ENCODE measurements around the gene CRTAC1. TPM values are rescaled to one million over a fixed set of nuclear protein-coding genes. Genes with fewer than 3 reads are reported as not detected.

The CRTAC1 gene
- total and polyA plus RNA-seq, 4 donors, result 2.9 to 53.1 (median 13.5) TPM

DNA sequence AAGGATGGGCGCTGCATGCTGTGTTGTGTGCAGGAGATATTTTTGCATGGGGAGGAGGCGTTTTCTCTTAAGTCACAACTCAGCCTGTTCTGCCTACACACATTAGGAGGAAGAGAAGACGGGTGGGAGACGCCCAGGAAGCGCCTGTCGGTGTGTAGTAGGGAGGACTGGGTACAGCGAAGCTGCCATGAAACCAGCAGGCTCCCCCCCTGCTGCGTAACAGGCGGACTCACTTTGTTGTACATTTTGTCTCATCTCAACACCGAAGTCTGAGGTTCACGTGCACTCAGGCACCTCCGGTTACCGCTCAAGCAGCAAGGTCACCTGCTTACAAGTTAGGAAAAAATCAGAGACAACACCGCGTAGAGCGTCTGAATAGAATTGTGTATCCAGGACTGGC, 56.3 kb downstream of the CRTAC1 start:
- no peak overlapping the region for H3K4me3 ChIP-seq (ENCODE audit: low read length in 2 of 2)
- intact Hi-C loops (cut with DNase I), result no loop called here
- no peaks in the 10 kb centered on the region for H3K27me3 ChIP-seq (ENCODE audit: control insufficient read depth in 1 of 2, insufficient read depth in 2 of 2, low read length in 1 of 2)
- no peaks in the 10 kb centered on the region for H3K9me3 ChIP-seq (ENCODE audit: control insufficient read depth, low read length)
- 46 to 56% methylated on average over 16 of the region's 16 CpGs for WGBS, 2 donors
- DNase-seq (no peak), ATAC-seq (ENCODE audit: low FRiP score) (no peak)
- no peak overlapping the region for H3K27ac ChIP-seq (ENCODE audit: low read depth in 1 of 2, low read length in 2 of 2)
- no peaks in the 10 kb centered on the region for H3K36me3 ChIP-seq (ENCODE audit: control insufficient read depth in 1 of 2, insufficient read depth in 2 of 2, low read length in 1 of 2)
- no peaks in the 10 kb centered on the region for H3K4me1 ChIP-seq (ENCODE audit: control insufficient read depth in 1 of 2, insufficient read depth in 2 of 2, low read length in 2 of 2)

DNA sequence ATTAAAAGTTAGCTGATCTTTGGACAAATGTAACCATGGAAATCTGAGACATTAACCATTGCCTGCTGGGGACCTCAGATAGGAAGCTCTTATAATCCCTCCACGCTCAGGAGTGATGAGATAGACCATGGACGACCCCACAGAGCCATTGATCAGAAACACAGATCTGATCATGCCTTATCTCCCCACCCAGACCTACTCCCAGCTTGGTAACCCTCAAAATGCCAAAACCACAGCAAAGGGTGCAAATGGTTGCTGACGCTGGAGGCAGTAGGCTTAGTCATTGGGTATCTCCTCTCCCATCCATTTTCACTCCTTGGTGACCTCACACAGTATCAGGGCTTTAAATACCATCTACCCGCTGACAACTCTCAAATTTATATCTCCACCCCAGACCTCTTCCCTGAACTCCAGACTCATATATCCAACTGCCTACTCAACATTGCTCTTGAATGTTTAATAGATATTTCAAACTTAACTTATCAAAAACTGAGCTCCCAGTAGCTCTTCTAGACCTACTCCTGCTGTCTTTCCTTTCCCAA, 60.8 kb downstream of the CRTAC1 start:
- no peak overlapping the region for H3K27ac ChIP-seq (ENCODE audit: low read depth in 1 of 2, low read length in 2 of 2)
- 70% methylated on average over 4 of the region's 4 CpGs for WGBS, 2 donors

DNA sequence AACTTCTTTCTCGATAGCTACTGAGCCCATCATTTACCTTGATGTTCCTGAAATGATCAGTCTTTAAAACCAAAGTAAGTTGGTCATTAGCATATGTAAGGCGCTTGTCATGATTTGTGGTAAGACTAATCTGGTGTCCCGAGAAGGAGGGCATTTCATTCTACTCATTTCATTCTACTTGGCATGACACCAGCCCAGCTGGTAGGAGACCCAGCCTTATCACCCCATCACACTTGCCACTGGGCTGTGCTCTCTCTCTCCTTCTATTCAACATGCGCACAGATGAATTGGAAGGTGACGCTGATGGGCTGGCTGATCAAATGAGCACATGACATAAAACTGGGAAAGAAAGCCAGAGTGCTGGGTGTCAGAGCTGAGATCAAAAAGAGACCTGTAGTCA, 65.7 kb downstream of the CRTAC1 start:
- Histone ChIP-seq H3K36me3 (ENCODE audit: control insufficient read depth in 1 of 2, insufficient read depth in 2 of 2, low read length in 1 of 2) (no peaks in the 10 kb centered on the region), H3K9me3 (ENCODE audit: control insufficient read depth, low read length) (no peaks in the 10 kb centered on the region), H3K4me3 (ENCODE audit: low read length in 2 of 2) (no peak overlapping the region), H3K27ac (ENCODE audit: low read depth in 1 of 2, low read length in 2 of 2) (no peak overlapping the region), H3K27me3 (ENCODE audit: control insufficient read depth in 1 of 2, insufficient read depth in 2 of 2, low read length in 1 of 2) (no peaks in the 10 kb centered on the region), H3K4me1 (ENCODE audit: control insufficient read depth in 1 of 2, insufficient read depth in 2 of 2, low read length in 2 of 2) (no peaks in the 10 kb centered on the region)
- DNase-seq (no peak), ATAC-seq (ENCODE audit: low FRiP score) (no peak)
- WGBS, 2 donors, result 76 to 87% methylated on average over 5 of the region's 5 CpGs
- intact Hi-C loops (cut with DNase I), result no loop called here

More for the DNA sequence above, 60.8 kb downstream of the CRTAC1 start:
- DNase-seq (no peak), ATAC-seq (ENCODE audit: low FRiP score) (no peak)
- Histone ChIP-seq H3K36me3 (ENCODE audit: control insufficient read depth in 1 of 2, insufficient read depth in 2 of 2, low read length in 1 of 2) (no peaks in the 10 kb centered on the region), H3K27me3 (ENCODE audit: control insufficient read depth in 1 of 2, insufficient read depth in 2 of 2, low read length in 1 of 2) (no peaks in the 10 kb centered on the region), H3K4me3 (ENCODE audit: low read length in 2 of 2) (no peak overlapping the region), H3K4me1 (ENCODE audit: control insufficient read depth in 1 of 2, insufficient read depth in 2 of 2, low read length in 2 of 2) (no peaks in the 10 kb centered on the region), H3K9me3 (ENCODE audit: control insufficient read depth, low read length) (no peaks in the 10 kb centered on the region)
- intact Hi-C loops (cut with DNase I), result no loop called here

DNA sequence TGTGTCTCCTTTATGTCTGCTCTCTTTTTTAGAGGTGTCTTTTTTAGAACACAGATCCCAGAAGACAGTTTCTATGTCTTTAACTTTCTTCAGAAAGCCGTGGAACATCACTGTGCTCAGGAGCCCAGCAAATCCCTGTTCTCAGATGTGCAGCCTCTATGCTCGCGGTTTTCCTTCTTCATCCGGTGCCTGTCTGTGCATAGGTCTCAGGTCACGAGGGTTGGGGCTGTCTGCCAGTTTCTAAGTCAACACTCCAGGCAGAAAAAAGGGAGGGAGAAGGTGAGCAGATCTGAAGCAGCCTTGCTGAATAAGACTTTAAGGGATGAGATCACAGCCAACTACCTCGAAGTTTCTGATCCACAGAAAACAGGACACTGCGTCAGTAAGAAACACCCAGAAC, 68.5 kb downstream of the CRTAC1 start:
- H3K27me3 ChIP-seq (ENCODE audit: control insufficient read depth in 1 of 2, insufficient read depth in 2 of 2, low read length in 1 of 2), result no peaks in the 10 kb centered on the region
- no peak overlapping the region for H3K4me3 ChIP-seq (ENCODE audit: low read length in 2 of 2)
- intact Hi-C loops (cut with DNase I), result no loop called here
- WGBS, 2 donors, result 70 to 73% methylated on average over 7 of the region's 7 CpGs
- H3K4me1 ChIP-seq (ENCODE audit: control insufficient read depth in 1 of 2, insufficient read depth in 2 of 2, low read length in 2 of 2), result no peaks in the 10 kb centered on the region
- no peak overlapping the region for H3K27ac ChIP-seq (ENCODE audit: low read depth in 1 of 2, low read length in 2 of 2)
- DNase-seq, result no peak
- ATAC-seq (ENCODE audit: low FRiP score), result no peak
- H3K9me3 ChIP-seq (ENCODE audit: control insufficient read depth, low read length), result no peaks in the 10 kb centered on the region
- H3K36me3 ChIP-seq (ENCODE audit: control insufficient read depth in 1 of 2, insufficient read depth in 2 of 2, low read length in 1 of 2), result no peaks in the 10 kb centered on the region

DNA sequence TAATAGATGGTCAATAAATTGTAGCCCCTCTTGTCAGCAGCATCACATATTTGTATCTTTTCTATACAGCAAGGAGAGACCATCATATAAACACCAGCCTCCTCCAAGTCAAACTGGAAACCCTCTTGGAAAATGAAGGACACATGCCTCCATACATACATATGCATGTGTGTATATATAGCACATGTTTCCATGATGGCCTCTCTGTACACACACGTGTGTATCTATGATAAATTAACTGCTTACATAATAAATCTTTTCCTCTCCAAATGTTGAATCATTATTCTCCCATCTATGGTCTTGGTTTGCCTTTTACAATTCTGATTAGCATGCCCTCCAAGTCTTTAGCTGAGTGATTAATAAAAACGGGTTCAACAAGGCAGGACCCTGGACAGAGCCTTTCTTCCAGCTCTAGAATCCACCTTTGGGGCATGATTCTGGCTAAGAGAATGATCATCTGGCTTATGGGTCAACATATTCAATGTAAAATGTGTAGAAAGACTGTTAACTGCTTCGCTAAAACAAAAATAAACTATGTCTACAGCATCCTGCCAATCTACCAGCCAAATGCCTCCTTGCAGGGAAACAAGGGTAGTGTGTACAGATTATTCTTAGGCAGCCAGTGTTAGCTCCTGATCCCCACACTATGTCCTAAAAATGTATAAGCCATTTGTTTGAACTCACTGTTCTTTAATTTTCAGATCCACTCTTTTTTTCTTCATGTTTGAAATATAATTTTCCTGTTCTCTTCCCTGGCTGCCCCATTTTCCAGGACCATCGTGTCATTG, 70.0 kb downstream of the CRTAC1 start:
- intact Hi-C loops (cut with DNase I), result no loop called here
- Histone ChIP-seq H3K27ac (ENCODE audit: low read depth in 1 of 2, low read length in 2 of 2) (no peak overlapping the region), H3K36me3 (ENCODE audit: control insufficient read depth in 1 of 2, insufficient read depth in 2 of 2, low read length in 1 of 2) (no peaks in the 10 kb centered on the region), H3K4me1 (ENCODE audit: control insufficient read depth in 1 of 2, insufficient read depth in 2 of 2, low read length in 2 of 2) (no peaks in the 10 kb centered on the region), H3K4me3 (ENCODE audit: low read length in 2 of 2) (no peak overlapping the region), H3K27me3 (ENCODE audit: control insufficient read depth in 1 of 2, insufficient read depth in 2 of 2, low read length in 1 of 2) (no peaks in the 10 kb centered on the region), H3K9me3 (ENCODE audit: control insufficient read depth, low read length) (no peaks in the 10 kb centered on the region)
- no peak for ATAC-seq (ENCODE audit: low FRiP score)
- WGBS, 2 donors, result 53 to 55% methylated on average over 4 of the region's 4 CpGs
- DNase-seq, result no peak

DNA sequence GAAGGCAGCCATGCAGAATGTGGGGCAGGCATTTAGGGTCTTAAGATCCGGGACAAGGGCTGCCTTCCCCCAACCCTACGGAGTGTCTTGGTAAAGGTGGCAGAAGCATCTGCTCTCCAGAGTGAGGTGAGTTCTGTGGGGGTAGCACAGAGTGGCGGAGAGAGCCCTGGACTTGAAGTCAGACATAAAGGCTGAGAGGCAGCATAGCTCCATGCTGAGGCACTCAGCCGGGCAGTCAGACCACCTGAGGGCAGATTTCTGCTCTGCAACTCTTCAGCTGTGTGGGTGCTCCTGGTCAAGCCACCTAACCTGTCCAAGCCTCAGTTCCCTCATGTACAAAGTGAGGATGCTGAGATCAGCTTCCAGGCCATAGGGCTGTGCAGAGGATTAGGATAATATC, 81.0 kb downstream of the CRTAC1 start:
- WGBS, 2 donors, result 67 to 70% methylated on average over 4 of the region's 4 CpGs

DNA sequence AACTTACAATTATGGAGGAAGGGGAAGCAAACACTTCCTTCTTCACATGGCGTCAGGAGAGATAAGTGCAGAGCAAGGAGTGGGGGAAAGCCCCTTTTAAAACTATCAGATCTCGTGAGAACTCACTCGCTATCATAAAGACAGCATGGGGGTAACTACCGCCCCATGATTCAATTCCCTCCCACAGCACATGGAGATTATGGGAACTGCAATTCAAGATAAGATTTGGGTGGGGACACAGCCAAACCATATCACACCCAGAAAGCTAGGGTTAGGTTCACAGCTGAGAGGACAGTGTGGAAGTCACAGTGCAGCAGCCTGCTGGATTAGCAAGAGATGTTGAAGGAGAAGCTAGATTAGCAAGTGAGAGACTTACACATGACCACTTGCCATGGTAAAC, 81.6 kb downstream of the CRTAC1 start:
- Histone ChIP-seq H3K27ac (ENCODE audit: low read depth in 1 of 2, low read length in 2 of 2) (no peak overlapping the region), H3K36me3 (ENCODE audit: control insufficient read depth in 1 of 2, insufficient read depth in 2 of 2, low read length in 1 of 2) (no peaks in the 10 kb centered on the region), H3K9me3 (ENCODE audit: control insufficient read depth, low read length) (peaks cover 7% of the 10 kb centered on the region), H3K27me3 (ENCODE audit: control insufficient read depth in 1 of 2, insufficient read depth in 2 of 2, low read length in 1 of 2) (no peaks in the 10 kb centered on the region), H3K4me1 (ENCODE audit: control insufficient read depth in 1 of 2, insufficient read depth in 2 of 2, low read length in 2 of 2) (no peaks in the 10 kb centered on the region), H3K4me3 (ENCODE audit: low read length in 2 of 2) (no peak overlapping the region)
- 71 to 74% methylated on average over 4 of the region's 4 CpGs for WGBS, 2 donors
- DNase-seq (no peak), ATAC-seq (ENCODE audit: low FRiP score) (no peak)
- intact Hi-C loops (cut with DNase I), result no loop called here

More for the DNA sequence above, 81.0 kb downstream of the CRTAC1 start:
- Histone ChIP-seq H3K27me3 (ENCODE audit: control insufficient read depth in 1 of 2, insufficient read depth in 2 of 2, low read length in 1 of 2) (no peaks in the 10 kb centered on the region), H3K9me3 (ENCODE audit: control insufficient read depth, low read length) (peaks cover 6% of the 10 kb centered on the region), H3K36me3 (ENCODE audit: control insufficient read depth in 1 of 2, insufficient read depth in 2 of 2, low read length in 1 of 2) (no peaks in the 10 kb centered on the region), H3K4me1 (ENCODE audit: control insufficient read depth in 1 of 2, insufficient read depth in 2 of 2, low read length in 2 of 2) (no peaks in the 10 kb centered on the region), H3K4me3 (ENCODE audit: low read length in 2 of 2) (no peak overlapping the region), H3K27ac (ENCODE audit: low read depth in 1 of 2, low read length in 2 of 2) (no peak overlapping the region)
- no peak for DNase-seq
- no peak for ATAC-seq (ENCODE audit: low FRiP score)
- intact Hi-C loops (cut with DNase I), result no loop called here

DNA sequence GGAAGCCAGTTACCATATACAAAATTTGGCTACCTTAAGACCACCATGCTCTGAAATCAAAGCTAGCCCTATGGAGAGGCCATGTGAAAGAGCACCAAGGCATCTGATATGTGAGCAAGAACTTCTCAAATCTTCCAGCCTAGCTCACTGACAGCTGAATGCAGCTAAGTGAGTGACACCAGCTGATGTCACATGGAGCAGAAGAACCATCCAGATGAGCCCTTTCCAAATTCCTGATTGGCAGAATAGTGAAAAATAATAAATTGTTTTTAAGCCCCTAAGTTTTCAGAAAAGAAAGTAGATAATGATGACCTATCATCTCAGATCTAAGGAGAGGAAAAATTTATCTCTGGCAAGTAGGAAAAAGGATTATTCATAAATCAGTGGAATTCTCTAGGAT, 85.6 kb downstream of the CRTAC1 start:
- no peak overlapping the region for H3K4me3 ChIP-seq (ENCODE audit: low read length in 2 of 2)
- H3K27me3 ChIP-seq (ENCODE audit: control insufficient read depth in 1 of 2, insufficient read depth in 2 of 2, low read length in 1 of 2), result no peaks in the 10 kb centered on the region
- no peak overlapping the region for H3K27ac ChIP-seq (ENCODE audit: low read depth in 1 of 2, low read length in 2 of 2)
- H3K4me1 ChIP-seq (ENCODE audit: control insufficient read depth in 1 of 2, insufficient read depth in 2 of 2, low read length in 2 of 2), result no peaks in the 10 kb centered on the region
- ATAC-seq (ENCODE audit: low FRiP score) (no peak), DNase-seq (no peak)
- H3K9me3 ChIP-seq (ENCODE audit: control insufficient read depth, low read length), result peaks cover 7% of the 10 kb centered on the region
- intact Hi-C loops (cut with DNase I), result no loop called here
- H3K36me3 ChIP-seq (ENCODE audit: control insufficient read depth in 1 of 2, insufficient read depth in 2 of 2, low read length in 1 of 2), result no peaks in the 10 kb centered on the region

DNA sequence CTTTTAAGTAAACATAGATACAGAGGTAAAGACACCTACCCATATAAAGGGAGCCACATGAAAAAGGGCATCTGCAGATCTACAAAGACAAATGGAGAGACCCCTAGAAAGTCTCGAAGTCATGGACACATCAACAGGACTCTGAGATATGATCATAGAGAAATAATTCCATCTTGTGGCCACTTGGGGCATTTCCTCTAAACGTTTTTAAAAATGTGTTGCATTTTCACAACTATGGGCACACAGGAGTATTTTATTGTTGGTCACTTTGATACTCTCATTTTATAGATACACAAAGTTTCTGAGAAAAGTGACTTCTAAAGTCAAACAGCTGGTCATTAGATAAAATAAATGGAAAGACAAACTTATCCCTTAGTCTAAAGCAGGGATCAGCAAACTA, 87.1 kb downstream of the CRTAC1 start:
- DNase-seq, result no peak
- 71 to 73% methylated on average over 2 of the region's 2 CpGs for WGBS, 2 donors
- Histone ChIP-seq H3K4me1 (ENCODE audit: control insufficient read depth in 1 of 2, insufficient read depth in 2 of 2, low read length in 2 of 2) (no peaks in the 10 kb centered on the region), H3K9me3 (ENCODE audit: control insufficient read depth, low read length) (peaks cover 6% of the 10 kb centered on the region), H3K27ac (ENCODE audit: low read depth in 1 of 2, low read length in 2 of 2) (no peak overlapping the region), H3K27me3 (ENCODE audit: control insufficient read depth in 1 of 2, insufficient read depth in 2 of 2, low read length in 1 of 2) (no peaks in the 10 kb centered on the region), H3K4me3 (ENCODE audit: low read length in 2 of 2) (no peak overlapping the region), H3K36me3 (ENCODE audit: control insufficient read depth in 1 of 2, insufficient read depth in 2 of 2, low read length in 1 of 2) (no peaks in the 10 kb centered on the region)
- intact Hi-C loops (cut with DNase I), result no loop called here
- no peak for ATAC-seq (ENCODE audit: low FRiP score)

Data from aorta (tissue), 5 donors.